A549 (cell line): Measurements from ENCODE around the gene CAMTA1.

Experiments used
- CTCF ChIP-seq: fragments of >200 bp; sonication (Bioruptor Twin); formaldehyde crosslinking; IDR thresholded peaks from 3 replicates; pipeline ENCODE4 v1.5.1; 2016
- ELK1 ChIP-seq: fragments of 150-350 bp; IDR thresholded peaks from 2 replicates; pipeline ENCODE4 v1.6.1; 2014; ENCODE audit warnings: low read depth, mild to moderate bottlenecking, low read length
- EP300 ChIP-seq, 2 experiments: fragments of >200 bp; sonication (Bioruptor Twin); formaldehyde crosslinking; IDR thresholded peaks; 2 replicates in 1 of 2; 3 replicates in 1 of 2; pipeline ENCODE4 v1.6.1; 2016 to 2017
- ESRRA ChIP-seq: fragments of 150-350 bp; IDR thresholded peaks from 2 replicates; pipeline ENCODE4 v1.6.1; 2014; ENCODE audit warnings: mild to moderate bottlenecking, low read length, borderline replicate concordance
- JUN ChIP-seq, 2 experiments: fragments of >200 bp; sonication (Bioruptor Twin); formaldehyde crosslinking; IDR thresholded peaks; 2 replicates in 1 of 2; 3 replicates in 1 of 2; pipeline ENCODE4 v1.6.1; 2016 to 2017
- MAX ChIP-seq: IDR thresholded peaks from 2 replicates; pipeline ENCODE4 v1.6.1; 2012
- POLR2A ChIP-seq: IDR thresholded peaks from 2 replicates; pipeline ENCODE4 v1.6.1; 2012; ENCODE audit warnings: mild to moderate bottlenecking, low read length
- RAD21 ChIP-seq, 2 experiments: fragments of >200 bp in 1 of 2; sonication (Bioruptor Twin) in 1 of 2; formaldehyde crosslinking in 1 of 2; IDR thresholded peaks in 1 of 2; conservative IDR thresholded peaks in 1 of 2; 2 replicates in 1 of 2; 3 replicates in 1 of 2; pipeline ENCODE4 v1.6.1; 2012 to 2018; ENCODE audit warnings: inconsistent platforms in 1 of 2
- RARB ChIP-seq: fragments of 250-450 bp; sonication (Bioruptor Pico); IDR thresholded peaks from 2 replicates; pipeline ENCODE4 v1.8.0; 2021; ENCODE audit warnings: mild to moderate bottlenecking, moderate library complexity
- RCOR1 ChIP-seq: fragments of 150-350 bp; IDR thresholded peaks from 2 replicates; pipeline ENCODE4 v1.6.1; 2014; ENCODE audit warnings: antibody characterized with exemption, low read length, low read depth
- SMC3 ChIP-seq: fragments of >200 bp; sonication (Bioruptor Twin); formaldehyde crosslinking; IDR thresholded peaks from 3 replicates; pipeline ENCODE4 v1.6.1; 2018; ENCODE audit warnings: inconsistent platforms
- TP53 ChIP-seq: fragments of 250-450 bp; sonication (Bioruptor Pico); IDR thresholded peaks from 2 replicates; pipeline ENCODE4 v1.5.0; 2021; ENCODE audit warnings: mild to moderate bottlenecking, moderate library complexity
- TF ChIP-seq, protein P1 (sequence below): fragments of 450-650 bp; IDR thresholded peaks from 2 replicates; pipeline ENCODE4 v1.6.1; 2014; ENCODE audit warnings: antibody characterized with exemption
- TF ChIP-seq, protein P2 (sequence below): fragments of 200-600 bp; sonication (generic); IDR thresholded peaks from 2 replicates; pipeline ENCODE4 v1.6.1; 2016; ENCODE audit warnings: antibody characterized with exemption, mild to moderate bottlenecking, moderate library complexity

DNA sequence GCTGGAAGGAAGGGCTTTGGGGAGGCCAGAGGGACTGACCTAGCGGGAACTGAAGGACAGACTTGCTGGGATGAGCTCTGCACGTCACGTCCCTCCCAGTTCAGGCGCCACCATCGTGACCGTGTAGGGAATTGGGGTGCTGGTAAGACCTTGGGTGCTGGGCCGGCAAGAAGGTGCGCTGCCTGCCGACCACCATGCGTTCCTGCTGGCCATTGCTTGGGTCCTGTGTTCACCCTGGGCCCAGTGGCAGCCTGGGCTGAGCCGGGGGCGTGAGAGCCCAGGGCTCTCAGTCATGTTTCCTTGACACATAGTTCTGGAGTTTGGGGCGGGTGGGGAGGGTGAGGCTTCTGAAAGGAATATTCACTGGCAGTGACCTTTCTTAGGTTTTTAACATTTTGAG lies 176.0 kb downstream of the CAMTA1 start:
- TF ChIP-seq MAX (no peak), CTCF (no peak), SMC3 (no peak), ESRRA (no peak), TP53 (CRISPR knock-in tag) (no peak), RCOR1 (no peak), EP300 (IDR thresholded peaks at IDR 0.05) (no peak), JUN (IDR thresholded peaks at IDR 0.05) (no peak), ELK1 (no peak), RARB (CRISPR knock-in tag) (no peak), POLR2A (no peak), RAD21 (conservative IDR thresholded peaks at IDR 0.05 in 1 of 2, IDR thresholded peaks at IDR 0.05 in 1 of 2) (no peak)
- TF ChIP-seq, protein P1, sequence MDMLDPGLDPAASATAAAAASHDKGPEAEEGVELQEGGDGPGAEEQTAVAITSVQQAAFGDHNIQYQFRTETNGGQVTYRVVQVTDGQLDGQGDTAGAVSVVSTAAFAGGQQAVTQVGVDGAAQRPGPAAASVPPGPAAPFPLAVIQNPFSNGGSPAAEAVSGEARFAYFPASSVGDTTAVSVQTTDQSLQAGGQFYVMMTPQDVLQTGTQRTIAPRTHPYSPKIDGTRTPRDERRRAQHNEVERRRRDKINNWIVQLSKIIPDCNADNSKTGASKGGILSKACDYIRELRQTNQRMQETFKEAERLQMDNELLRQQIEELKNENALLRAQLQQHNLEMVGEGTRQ = no peak
- TF ChIP-seq, protein P2, sequence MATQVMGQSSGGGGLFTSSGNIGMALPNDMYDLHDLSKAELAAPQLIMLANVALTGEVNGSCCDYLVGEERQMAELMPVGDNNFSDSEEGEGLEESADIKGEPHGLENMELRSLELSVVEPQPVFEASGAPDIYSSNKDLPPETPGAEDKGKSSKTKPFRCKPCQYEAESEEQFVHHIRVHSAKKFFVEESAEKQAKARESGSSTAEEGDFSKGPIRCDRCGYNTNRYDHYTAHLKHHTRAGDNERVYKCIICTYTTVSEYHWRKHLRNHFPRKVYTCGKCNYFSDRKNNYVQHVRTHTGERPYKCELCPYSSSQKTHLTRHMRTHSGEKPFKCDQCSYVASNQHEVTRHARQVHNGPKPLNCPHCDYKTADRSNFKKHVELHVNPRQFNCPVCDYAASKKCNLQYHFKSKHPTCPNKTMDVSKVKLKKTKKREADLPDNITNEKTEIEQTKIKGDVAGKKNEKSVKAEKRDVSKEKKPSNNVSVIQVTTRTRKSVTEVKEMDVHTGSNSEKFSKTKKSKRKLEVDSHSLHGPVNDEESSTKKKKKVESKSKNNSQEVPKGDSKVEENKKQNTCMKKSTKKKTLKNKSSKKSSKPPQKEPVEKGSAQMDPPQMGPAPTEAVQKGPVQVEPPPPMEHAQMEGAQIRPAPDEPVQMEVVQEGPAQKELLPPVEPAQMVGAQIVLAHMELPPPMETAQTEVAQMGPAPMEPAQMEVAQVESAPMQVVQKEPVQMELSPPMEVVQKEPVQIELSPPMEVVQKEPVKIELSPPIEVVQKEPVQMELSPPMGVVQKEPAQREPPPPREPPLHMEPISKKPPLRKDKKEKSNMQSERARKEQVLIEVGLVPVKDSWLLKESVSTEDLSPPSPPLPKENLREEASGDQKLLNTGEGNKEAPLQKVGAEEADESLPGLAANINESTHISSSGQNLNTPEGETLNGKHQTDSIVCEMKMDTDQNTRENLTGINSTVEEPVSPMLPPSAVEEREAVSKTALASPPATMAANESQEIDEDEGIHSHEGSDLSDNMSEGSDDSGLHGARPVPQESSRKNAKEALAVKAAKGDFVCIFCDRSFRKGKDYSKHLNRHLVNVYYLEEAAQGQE = no peak
